Suppressor macrophage treated with lipopolysaccharide for 1 hour (primary cell): ENCODE results near the gene SUN5.
A peak's percentile ranks its signal among the peaks of the same experiment; 100 is the strongest.
"Not testable (repeated sequence)": the region's sequence is repeated elsewhere in the genome, so short reads cannot be mapped to it uniquely, and the experiment has no call there.

Source experiments
- DNase-seq, 3 donors: peaks; one replicate each; pipeline ENCODE4 v3.0.0-alpha.2; 2020 to 2022

SUN5 gene

DNA sequence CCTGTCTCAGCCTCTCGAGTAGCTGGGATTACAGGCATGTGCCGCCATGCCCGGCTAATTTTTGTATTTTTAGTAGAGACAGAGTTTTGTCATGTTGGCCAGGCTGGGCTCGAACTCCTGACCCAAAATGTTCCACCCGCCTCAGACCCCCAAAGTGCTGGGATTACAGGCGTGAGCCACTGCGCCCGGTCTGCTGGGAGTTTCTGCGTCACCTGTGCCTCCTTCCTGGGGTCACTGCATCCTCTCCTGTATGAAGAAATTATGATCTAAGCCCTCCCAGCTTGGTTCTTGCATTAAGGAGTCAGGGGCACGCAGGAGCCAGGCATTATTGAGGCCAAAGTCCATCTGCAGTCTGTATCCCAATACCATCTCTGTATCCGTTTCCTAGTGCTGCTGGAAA is 41.6 kb downstream of the SUN5 start:
- DNase-seq: not testable (repeated sequence)

DNA sequence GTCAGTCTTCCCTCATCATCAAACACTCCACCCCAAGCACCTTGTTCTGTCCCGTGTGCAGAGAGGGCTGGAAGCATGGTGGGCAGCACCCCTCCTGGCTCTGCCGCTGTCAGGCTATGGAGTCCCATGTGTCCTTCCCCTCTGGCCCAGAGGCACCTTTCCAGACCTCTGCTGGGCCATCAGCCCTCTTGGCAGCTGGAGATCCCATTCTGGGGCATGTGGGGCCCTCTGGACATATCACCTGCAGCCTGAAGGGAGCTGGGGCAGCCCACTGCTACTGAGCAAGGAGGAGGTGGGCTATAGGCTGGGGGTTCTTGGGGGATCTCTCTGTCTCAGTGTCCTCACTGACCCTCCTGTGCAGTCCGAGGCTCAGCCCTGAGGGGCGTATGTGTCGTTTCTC is 42.2 kb downstream of the SUN5 start:
- DNase-seq: no peak

DNA sequence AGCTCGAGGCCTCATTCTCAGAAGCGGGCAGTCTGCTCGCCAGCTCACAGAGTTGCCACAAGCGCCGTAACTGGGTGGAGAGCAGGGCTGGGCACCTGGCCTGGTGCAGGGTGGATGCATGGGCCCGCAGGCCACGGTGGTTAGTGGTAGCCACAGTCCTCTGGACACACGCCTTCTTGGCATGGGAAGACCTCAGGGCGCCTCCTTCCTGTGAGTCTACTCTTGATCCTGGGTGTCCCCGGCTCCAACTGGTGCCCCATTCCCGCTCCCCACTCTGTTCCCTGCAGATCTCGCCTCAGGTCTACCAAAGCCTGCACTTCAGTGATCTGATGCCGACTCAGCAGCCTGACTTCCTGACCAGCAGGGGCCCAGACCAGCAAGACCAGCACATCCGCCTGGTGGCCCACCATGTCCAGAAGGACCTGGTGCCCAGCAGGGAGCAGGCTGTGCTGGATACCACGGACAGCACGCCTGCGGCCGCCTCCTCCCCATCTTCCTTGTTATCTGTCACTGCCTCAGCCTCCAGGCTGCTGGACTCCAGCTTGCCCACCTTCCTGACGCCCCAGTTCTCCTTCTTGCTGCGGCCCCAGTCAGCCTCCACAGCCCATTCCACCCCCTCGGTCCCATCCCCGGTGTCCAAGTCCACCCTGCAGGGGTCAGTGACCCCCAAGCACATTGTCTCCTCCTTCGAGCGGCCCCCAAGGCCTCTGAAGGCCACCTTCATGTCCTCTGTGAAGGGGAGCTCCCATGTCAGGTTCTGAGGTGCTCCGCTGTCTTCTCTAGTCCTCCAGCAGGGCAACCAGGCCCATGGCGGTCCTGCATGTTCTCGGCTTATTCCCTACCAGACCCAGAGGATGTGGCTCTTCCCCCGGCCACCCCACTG is 43.1 kb downstream of the SUN5 start:
- peak in 1 of 3 donors; percentile 5 for DNase-seq

DNA sequence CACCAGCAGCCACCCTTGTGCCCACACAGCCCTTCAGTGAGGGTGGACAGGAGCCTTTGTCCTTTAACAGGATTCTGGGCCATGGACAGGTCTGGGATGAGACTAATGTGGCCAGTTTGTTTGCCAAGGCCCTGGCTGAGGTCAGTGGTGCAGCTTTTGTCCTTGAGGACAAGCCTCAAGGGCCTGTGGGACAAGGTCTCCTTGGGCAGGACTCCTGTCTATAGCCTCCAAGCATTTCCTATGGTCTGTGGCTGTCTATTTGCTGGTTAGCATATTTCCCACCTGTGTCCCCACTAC is 44.1 kb downstream of the SUN5 start:
- DNase-seq: no peak

DNA sequence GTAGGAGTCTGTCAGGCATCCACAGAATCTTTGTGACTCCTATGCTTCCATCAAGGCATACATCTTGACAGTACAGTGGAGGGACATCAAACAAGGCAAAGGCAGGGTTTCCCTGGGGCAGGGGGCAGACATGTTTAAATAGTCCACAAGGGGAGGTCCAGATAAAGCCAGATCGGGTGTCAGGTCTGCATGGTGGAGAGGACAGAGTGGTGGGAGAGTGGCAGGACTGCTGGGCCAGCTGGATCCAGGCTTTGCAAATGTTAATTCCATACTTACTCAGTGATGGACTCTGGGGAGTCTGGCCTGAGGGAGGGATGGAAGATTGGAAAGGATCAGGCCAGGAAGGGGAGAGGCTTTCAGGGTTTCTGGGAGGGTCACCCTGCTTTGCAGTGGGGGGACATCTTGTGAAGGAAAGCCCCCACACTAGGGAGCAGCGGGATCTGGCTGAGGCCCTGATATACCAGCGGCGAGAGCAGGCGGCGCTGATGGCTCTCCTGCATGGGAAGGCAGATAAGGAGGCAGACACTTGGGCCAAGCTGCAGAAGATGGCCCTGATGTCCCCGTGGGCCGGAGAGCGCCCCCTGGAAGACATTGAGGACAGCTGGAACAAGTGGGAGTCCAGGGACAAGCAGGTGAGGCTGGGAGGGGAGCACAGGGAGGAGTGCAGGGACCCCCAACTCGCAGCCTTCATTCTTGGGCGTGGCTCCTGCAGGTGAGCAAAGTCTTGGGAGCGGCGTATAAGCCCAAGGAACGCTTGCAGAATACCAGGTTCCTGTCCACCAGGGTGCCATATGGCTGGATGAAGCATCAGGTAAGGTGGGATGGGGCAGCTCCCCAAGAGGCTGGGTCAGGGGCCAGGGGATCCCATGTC is 44.6 kb downstream of the SUN5 start:
- no peak for DNase-seq

DNA sequence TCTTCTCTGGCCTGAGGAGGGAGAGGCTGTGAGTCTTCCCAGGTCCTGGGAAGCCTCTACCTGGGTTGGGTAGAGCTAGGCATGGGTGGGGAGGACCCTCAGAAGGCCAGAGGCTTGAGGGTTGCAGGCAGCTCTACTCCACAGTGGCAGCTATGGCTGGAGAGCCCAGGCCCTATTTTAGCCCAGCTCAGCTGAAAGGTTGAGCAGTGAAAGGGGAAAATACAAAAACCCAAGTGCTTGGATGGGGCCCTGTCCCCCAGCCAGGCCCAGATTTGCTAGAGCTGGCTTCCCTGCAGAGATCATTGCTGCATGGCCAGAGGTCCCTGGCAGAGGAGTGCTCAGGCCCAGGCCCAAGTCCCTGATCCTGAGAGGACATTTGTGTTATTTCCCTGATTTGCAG is 45.7 kb downstream of the SUN5 start:
- no peak for DNase-seq

DNA sequence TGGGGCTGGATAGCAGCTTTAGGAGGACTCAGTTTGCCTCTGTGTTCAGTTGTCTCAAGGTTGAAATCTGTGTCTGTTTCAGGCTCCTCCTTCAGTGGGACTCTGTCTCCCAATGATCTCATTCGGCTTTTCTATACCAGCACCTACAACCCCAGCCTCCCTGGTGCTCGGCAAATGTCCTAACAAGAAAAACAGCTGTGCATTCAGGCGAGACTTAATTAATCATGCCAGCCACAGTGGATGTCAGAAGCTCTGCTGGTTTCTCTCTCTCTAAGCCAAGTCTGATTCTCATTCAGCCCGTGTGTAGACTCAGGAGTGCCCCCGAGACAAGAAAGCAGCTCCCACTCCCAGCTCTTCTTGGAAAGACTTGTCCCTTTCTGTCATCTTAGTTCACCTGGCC is 46.8 kb downstream of the SUN5 start:
- DNase-seq: no peak

DNA sequence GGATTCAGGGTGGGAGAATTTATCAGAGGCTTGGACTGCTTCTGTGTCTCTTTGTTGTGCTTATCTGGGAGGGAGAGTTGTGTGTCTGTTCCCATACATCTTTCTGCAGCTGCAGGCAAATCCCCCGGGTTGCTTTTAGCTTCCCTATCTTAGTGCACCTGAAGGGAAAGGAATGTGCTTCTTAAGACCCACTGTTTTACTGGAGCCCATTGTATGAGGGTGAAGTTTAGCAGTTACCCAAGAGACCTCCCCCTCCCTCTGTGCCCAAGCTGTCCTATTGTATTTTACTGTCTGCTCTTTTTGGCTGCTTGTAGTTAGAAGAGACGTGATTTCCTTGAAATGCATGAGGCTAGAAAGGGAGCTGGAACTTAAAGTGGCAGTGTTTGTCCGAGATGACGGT is 53.7 kb downstream of the SUN5 start:
- DNase-seq: not testable (repeated sequence)

DNA sequence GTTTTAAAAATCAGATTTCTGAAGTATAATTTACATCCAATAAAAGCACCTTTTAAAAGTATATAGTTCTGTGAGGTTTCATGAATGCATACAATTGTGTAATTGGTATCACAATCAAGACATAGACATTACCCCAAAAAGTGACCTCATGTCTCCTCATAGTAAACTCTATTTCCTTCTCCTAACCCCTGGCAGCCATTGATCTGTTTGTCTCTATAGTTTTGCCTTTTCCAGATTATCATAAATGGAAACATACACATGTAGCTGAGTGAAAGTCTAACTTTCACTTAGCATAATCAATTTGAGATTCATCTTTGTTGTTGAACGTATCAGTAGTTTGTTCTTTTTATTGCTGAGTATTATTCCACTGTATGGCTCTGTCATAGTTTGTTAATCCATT is 57.6 kb downstream of the SUN5 start:
- no peak for DNase-seq

DNA sequence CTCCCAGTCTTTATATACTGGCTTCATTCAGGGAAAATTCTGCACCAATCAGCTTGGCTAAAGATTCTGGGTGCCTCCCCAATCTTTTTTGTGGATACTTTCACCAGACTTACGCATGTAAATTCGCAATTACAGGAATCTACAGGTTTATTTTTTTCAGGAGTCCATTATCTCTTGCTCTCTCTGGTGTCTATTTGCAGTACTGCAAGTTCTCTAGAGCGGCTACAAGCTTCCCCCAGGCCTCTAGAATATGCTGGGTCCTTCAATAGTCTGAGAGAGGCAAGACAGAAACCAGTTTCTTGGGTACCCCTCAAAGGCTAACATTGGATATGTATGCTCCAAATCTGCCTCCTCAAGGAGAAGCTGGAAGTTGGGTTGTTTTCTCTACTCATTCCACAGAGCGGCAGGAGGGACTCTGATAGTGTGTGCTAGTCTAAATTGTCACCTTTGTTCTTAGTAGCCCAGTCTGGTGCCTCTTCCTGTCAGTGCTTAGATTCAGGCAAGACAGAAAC is 58.5 kb downstream of the SUN5 start:
- peak in 2 of 3 donors; percentile 15 to 24 for DNase-seq

DNA sequence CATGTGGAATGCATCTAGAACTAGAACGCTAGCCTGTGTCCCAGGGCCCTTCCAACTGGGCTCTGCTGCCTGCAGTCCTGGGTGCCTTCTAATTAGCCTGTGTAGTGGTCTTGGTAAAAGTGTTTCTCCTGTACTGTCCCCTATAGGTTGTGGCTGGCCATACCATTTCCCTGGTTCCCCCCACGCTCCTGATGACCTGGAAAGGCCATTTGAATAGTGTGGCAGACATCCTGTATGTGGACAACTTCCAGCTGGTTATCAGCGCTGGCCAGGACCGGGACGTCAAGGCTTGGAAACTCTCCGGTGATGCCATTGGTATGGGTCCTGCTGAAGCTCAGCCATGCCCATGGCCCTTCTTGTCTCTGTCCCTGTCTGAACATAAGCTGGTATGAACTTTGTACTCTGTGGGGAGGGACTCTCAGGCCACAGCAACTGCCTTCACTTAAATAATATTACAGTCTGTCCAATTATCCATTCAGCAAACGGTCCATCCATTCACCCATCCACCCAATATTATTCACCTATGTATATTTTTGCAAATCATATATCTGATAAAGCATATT is 60.7 kb downstream of the SUN5 start:
- DNase-seq: no peak

DNA sequence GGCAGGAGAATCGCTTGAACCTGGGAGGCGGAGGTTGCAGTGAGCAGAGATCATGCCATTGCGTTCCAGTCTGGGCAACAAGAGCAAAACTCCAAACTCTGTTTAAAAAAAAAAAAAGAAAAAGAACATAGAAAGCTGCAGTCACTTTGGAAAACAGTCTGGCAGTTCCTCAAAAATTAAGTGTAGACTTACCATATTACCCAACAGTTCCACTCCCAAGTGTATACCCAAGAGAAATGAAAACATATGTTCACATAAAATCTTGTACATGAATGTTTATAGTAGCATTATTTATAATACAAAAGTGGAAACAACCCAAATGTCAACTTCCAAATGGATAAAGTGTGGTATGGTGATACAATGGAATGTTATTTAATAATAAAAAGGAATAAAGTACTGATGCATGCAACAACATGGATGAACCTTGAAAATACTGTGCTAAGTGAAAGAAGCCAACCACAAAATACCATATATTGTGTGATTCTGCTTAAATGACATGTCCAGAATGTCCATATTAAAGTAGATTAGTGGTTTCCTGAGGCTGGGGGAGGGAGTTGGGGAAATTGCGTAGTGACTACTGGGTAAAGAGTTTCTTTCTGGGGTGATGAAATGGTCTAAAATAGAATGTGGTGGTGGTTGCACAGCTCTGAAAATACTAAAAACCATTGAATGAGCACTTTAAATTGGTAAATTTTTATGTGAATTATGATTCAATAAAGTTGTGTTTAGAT is 62.9 kb downstream of the SUN5 start:
- DNase-seq: peak in 2 of 3 donors; percentile 10 to 32

DNA sequence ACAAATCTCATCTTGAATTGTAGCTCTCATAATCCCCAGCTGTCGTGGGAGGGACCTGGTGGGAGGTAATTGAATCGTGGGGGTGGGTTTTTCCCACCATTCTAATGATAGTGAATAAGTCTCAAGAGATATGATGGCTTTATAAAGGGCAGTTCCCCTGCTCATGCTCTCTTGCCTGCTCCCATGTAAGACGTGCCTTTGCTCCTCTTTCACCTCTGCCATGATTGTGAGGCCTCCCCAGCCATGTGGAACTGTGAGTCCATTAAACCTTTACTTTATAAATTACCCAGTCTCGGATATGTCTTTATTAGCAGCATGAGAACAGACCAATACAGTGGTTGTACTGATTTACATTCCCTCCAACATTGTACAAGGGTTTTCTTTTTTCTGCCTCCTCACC is 69.7 kb downstream of the SUN5 start:
- DNase-seq: no peak
